Measurements from ENCODE around the gene DNAJA1. TPM values are rescaled to one million over a fixed set of nuclear protein-coding genes. Genes with fewer than 3 reads are reported as not detected.

Gene DNAJA1
- total and polyA plus RNA-seq, 12 donors = 56.6 to 355 (median 131) TPM

DNA sequence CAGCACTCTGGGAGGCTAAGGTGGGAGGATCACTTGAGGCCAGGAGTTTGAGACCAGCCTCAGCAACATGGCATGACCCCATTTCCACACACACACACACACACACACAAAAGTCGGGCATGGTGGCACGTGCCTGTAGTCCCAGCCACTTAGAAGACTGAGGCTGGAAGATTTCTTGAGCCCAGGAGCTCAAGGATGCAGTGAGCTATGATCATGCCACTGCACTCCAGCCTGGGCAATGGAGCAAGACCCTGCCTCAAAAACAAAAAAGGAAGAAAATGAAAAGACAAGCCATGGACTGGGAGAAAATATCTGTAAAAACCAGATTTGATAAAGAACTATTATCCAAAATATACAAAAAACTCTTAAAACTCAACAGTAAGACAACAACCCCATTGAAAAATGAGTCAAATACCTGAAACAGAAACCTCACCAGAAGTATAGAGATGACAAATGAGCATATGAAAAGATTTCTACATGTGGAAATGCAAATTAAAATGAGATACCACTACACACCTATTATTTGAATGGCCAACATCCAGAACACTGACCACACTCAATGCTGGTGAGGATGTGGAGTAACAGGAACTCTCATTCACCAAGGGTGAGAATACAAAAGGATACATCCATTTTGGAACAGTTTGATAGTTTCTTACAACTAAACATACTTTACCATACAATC is 24.7 kb downstream of the DNAJA1 start:
- Histone ChIP-seq H3K36me3 (replicated peaks in 1 of 2) (peaks cover 0 to 77% of the 10 kb centered on the region in 2 donors), H3K27ac (no peak overlapping the region), H3K4me1 (replicated peaks in 1 of 2) (peaks cover 0 to 2% of the 10 kb centered on the region in 2 donors), H3K4me3 (no peak overlapping the region), H3K9me3 (replicated peaks in 1 of 3) (no peaks in the 10 kb centered on the region), H3K27me3 (no peaks in the 10 kb centered on the region)
- DNase-seq = no peak
- TF ChIP-seq, protein P1, sequence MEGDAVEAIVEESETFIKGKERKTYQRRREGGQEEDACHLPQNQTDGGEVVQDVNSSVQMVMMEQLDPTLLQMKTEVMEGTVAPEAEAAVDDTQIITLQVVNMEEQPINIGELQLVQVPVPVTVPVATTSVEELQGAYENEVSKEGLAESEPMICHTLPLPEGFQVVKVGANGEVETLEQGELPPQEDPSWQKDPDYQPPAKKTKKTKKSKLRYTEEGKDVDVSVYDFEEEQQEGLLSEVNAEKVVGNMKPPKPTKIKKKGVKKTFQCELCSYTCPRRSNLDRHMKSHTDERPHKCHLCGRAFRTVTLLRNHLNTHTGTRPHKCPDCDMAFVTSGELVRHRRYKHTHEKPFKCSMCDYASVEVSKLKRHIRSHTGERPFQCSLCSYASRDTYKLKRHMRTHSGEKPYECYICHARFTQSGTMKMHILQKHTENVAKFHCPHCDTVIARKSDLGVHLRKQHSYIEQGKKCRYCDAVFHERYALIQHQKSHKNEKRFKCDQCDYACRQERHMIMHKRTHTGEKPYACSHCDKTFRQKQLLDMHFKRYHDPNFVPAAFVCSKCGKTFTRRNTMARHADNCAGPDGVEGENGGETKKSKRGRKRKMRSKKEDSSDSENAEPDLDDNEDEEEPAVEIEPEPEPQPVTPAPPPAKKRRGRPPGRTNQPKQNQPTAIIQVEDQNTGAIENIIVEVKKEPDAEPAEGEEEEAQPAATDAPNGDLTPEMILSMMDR (IDR thresholded peaks at IDR 0.05) = no peak
- no peak for TF ChIP-seq POLR2A (IDR thresholded peaks at IDR 0.05)
- intact Hi-C loops (cut with DNase I) = no loop called here
- WGBS, 4 donors = 91 to 97% (median 95%) methylated on average over 2 of the region's 2 CpGs

GRCh38 chr9:33051144-33051543 is 26.1 kb downstream of the DNAJA1 start:
- TF ChIP-seq POLR2A (IDR thresholded peaks at IDR 0.05) = no peak
- TF ChIP-seq, protein P1 (IDR thresholded peaks at IDR 0.05) = no peak
- Histone ChIP-seq H3K36me3 (replicated peaks in 1 of 2) (peaks cover 0 to 86% of the 10 kb centered on the region in 2 donors), H3K4me1 (replicated peaks in 1 of 2) (no peaks in the 10 kb centered on the region), H3K27me3 (no peaks in the 10 kb centered on the region), H3K4me3 (no peak overlapping the region), H3K27ac (no peak overlapping the region), H3K9me3 (replicated peaks in 1 of 3) (no peaks in the 10 kb centered on the region)
- 85 to 92% (median 90%) methylated on average over 4 of the region's 4 CpGs for WGBS, 4 donors
- DNase-seq = no peak
- intact Hi-C loops (cut with DNase I) = no loop called here

DNA sequence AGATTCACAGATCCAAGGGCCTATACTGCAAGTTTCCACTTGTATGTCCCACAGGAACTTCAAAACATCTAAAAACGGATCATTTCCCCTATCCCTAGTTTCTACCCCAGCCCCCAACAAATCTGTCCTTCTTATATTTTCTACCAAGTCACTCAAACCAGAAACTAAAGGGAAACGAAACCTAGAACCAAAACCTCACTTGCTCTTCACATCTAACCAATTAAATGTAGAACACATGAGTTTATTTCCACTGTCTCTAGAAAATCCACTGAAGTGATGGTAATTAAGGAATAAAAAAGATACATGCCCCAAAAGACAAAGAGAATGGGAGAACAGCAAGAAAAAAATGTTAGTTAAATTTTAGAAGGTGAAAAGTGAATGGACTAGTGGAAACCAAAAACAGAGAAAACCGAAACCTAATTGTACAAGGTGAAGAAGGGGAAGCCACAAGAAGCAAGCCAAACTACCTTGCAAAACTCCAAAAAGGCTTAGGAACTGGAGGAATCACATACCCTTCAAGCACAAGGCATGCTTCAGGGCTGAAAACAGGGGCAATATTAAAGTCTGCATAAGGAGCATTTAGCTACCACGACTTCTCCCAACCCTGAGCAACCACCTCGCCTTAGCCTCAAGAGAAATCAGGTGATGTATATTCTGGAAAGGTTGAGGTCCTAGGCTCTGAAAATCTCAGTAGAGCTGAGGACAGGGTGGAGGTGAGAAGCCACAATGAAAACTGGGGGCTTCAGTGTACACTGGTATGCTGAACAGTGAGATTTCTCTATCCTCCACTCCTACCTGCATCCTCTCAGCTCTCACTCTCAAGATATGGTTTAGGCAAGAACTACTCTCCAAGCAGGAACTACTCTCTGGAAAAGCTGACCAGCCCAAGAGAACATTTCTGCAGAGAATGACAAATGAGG is 40.3 kb downstream of the DNAJA1 start:
- WGBS, 4 donors = 79 to 84% (median 82%) methylated on average over 5 of the region's 5 CpGs
- Histone ChIP-seq H3K4me1 (replicated peaks in 1 of 2) (peaks cover 0 to 17% of the 10 kb centered on the region in 2 donors), H3K4me3 (no peak overlapping the region), H3K27me3 (no peaks in the 10 kb centered on the region), H3K36me3 (replicated peaks in 1 of 2) (peaks cover 3 to 88% of the 10 kb centered on the region in 2 donors), H3K9me3 (replicated peaks in 1 of 3) (no peaks in the 10 kb centered on the region), H3K27ac (no peak overlapping the region)
- no peak for DNase-seq
- no peak for TF ChIP-seq POLR2A (IDR thresholded peaks at IDR 0.05)
- TF ChIP-seq, protein P1 (IDR thresholded peaks at IDR 0.05) = no peak
- intact Hi-C loops (cut with DNase I) = no loop called here

GRCh38 chr9:33068991-33069390 is 43.9 kb downstream of the DNAJA1 start:
- Histone ChIP-seq H3K4me1 (replicated peaks in 1 of 2) (peaks cover 0 to 25% of the 10 kb centered on the region in 2 donors), H3K27ac (peak overlapping the region in 1 of 5 donors; percentile 21), H3K9me3 (replicated peaks in 1 of 3) (no peaks in the 10 kb centered on the region), H3K4me3 (no peak overlapping the region), H3K36me3 (replicated peaks in 1 of 2) (peaks cover 3 to 85% of the 10 kb centered on the region in 2 donors), H3K27me3 (no peaks in the 10 kb centered on the region)
- intact Hi-C loops (cut with DNase I) = no loop called here
- no peak for TF ChIP-seq POLR2A (IDR thresholded peaks at IDR 0.05)
- TF ChIP-seq, protein P1 (IDR thresholded peaks at IDR 0.05) = no peak
- DNase-seq = no peak
- WGBS, 4 donors = 59 to 84% (median 67%) methylated on average over 1 of the region's 1 CpG
